Embryonic facial prominence (tissue), 1 donor: ENCODE measurements around the gene PTPRK.

ENCODE experiments used
- DNase-seq: peaks from one replicate; pipeline ENCODE4 v3.0.0-alpha.2; 2016; ENCODE audit errors: extremely low spot score

The PTPRK gene

DNA sequence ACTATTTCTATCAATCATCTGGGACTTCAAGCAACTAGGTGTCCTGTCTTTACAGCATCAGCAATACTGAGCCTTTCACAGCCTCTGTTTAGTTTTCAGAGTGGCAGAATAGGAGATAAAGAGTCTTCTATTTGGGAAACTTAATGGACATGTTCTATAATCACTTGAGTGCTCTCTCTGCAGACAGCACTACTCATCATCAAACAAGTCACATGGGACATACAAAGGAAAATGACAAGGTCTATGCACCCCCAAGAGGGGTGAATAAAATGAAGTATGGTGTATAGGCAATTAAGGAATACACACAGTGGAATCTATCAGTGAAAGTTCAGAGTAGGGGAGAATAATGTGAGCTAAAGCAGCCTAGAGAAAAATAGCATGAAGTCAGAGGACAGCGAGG is 381.7 kb downstream of the PTPRK start:
- no peak for DNase-seq

GRCh38 chr6:128135325-128135724 is 385.1 kb downstream of the PTPRK start:
- no peak for DNase-seq

DNA sequence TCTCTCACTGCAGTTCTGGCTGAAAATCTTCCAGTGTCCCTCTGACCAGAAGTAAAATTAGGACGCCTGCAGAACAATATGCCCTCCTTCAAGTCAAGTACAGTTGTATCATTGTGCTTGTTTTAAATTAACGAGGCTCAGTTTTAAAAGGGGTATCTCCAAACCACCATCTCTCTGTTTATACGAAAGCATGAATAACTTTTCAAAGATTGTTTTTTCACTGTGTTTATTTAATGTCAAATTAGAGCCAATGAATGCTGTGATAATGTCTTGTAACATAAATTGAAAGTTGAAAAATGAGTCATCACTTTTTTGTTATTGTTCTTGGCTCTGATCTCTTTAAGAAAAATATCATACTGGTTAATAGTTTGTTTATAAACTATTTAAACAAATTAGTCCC is 388.8 kb downstream of the PTPRK start:
- no peak for DNase-seq

GRCh38 chr6:128131036-128131435 is 389.4 kb downstream of the PTPRK start:
- no peak for DNase-seq

GRCh38 chr6:128129679-128130078 is 390.7 kb downstream of the PTPRK start:
- no peak for DNase-seq

DNA sequence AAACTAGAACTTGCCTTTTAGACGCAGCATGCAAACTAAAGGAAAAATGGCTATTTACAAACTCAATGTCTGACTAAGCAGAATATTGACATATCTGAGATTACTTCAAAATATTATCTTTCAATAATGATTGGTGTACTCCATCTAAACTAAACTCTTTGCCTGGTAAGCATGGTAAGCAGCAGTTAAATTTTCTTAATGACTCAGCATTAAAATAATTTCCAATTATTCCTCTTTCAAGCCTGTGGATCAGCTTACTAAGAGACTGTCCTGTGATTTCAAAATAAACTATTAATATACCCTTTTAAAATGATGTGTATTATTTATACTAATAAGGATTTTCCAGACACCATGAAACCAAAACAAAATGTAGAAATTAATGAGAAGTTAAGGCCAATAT is 392.7 kb downstream of the PTPRK start:
- no peak for DNase-seq

- DNase-seq, result no peak
These were observed 395.7 kb downstream of the PTPRK start for GRCh38 chr6:128124713-128125112.

DNA sequence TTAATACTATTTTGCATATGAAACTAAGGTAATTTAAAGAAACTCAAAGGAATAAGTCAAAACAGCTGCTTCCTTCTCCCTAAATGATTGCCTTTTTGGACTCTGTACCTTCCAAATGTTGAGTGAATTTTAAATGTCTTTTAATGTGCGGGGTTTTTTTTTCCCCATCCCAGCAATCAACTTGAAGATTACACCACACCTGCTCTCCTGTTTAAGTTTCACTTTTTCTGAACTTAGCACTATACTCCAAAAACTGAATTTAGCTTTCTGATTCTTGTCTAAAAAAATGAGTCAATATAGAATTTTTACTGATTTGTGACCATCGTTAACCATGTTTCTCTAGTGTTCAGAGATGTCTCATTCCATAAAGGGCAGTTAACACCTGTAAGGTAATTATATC is 398.8 kb downstream of the PTPRK start:
- DNase-seq, result no peak

DNA sequence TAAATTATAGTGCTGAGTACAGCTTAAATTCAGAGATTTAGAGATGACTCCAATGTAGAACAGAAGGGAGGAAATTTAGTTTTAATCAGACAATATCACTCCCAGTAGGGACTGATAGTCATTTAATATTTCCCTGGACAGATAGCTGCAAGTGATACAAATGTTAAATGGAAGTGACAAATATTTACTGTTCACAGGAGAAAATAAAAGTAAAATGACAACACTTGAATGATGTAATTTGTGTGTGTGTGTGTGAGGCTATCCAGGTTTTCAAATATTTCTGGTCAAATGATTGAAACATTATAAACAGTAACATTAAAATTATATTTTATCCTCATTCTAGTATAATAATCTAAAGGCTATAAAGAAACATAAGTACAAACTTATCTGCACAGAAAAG is 399.2 kb downstream of the PTPRK start:
- DNase-seq, result no peak

DNA sequence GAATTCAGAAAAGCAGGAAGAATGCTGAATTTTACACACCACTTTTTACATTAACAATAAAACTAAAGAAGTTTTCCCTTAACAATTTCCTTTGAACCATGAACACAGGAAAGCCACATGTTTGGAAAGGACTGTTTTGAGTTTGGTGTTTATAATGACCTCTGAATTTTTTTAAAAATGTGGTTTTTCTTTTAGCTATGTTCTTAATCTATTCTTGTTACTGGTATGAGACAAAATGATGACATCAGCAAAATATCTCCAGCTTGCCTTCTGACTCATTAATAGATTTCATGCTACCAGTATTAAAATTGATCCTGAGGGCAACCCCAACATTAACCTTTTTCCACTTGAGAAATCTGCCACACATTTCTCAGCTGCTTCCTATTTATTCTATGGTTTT is 402.0 kb downstream of the PTPRK start:
- no peak for DNase-seq

DNA sequence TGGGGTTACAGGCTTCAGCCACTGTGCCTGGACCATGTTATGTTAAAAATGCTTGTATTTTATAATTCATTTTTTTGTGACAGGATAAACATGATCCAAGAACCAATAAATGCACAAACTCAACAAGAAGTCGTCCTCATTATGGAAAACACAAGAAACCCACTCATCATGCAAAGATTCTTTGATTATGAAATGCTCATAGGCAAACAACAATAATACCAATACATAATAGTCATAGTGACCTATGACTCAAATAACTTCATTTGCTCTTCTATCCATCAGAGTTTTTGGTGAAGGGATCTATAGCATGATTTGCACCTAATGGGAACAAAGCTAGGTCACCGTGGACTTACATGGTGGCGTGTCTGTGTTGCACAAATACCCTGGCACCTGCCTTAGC is 402.5 kb downstream of the PTPRK start:
- no peak for DNase-seq

GRCh38 chr6:128114164-128114563 is 406.2 kb downstream of the PTPRK start:
- DNase-seq, result no peak

GRCh38 chr6:128112494-128112893 is 407.9 kb downstream of the PTPRK start:
- no peak for DNase-seq

GRCh38 chr6:128111096-128111495 is 409.3 kb downstream of the PTPRK start:
- DNase-seq, result no peak

DNA sequence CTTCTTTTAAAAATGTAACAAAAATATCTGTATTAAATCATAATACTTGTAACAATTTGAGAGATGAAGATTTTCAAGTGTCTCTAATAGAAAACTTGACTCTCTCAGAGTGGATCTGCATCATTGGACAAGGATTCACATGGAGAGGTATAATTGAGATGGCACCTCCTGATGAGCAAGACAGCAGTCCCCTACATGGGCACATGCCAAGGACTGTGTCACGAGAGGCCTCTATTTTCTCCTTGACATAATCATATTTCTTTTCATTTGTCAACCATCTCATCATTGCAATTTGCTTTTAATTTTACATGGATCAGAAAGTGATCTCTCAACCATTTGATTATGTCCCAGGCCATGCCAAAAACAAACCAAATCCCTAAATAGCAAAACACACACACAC is 412.7 kb downstream of the PTPRK start:
- no peak for DNase-seq

- DNase-seq, result no peak
These were observed 420.7 kb downstream of the PTPRK start for GRCh38 chr6:128099571-128100197.

- no peak for DNase-seq
These were observed 422.3 kb downstream of the PTPRK start for GRCh38 chr6:128098000-128098581.

- no peak for DNase-seq
These were observed 423.4 kb downstream of the PTPRK start for GRCh38 chr6:128097009-128097408.

- DNase-seq, result no peak
These were observed 425.0 kb downstream of the PTPRK start for GRCh38 chr6:128095362-128095761.

GRCh38 chr6:128079021-128079420 is 441.4 kb downstream of the PTPRK start:
- no peak for DNase-seq

DNA sequence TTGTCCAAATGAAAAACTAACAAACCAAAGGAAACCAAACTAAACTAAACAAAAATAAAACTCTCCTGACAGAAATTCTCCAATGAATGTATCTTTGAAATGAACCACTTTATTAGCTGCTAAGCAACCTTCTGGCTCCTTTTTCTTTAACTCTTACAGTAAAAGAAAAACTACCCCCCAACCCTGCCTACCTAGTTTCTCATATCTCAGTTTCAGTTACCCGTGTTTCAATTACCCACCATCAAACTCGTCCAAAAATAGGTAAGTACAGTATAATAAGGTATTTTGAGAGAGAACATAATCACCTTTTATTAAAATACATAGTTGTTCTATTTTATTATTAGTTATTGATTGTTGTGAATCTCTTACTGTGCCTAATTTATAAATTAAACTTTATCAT is 442.1 kb downstream of the PTPRK start:
- DNase-seq, result no peak

DNA sequence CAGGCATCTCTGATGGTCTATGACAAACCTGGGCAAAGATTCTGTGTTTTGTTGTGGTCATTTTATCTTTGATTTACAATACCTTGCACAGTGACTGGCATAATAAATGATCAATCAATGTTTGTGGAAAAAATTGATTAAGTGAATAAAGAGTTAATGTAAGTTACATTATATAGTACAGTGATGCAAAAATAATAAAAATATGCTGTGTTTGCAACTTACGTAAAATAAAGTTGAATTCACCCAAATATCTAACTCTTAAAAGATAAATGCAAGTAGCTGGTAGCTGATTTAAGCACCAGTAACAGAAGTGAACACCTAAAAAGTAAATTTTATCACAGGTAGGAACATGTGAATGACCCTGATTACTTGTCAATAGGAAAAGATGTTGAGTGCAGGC is 443.6 kb downstream of the PTPRK start:
- no peak for DNase-seq

DNA sequence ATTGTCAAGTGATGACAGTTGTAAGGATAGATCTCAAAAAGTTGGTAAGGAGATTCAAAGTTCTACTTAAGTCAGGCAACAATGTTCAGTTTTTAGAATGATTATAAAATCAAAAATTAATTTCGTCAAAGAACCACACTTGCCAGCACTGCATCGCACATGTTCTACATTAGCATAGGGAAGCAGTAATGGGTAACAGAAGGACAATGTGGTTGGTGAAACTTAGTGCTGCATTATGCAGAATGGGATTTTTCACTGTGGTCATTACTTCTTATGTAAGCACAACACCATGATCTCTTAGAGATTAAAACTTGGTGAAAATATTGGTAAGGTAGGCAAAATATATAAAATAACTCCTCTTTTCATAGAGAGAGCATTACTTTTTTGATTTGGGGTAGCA is 445.8 kb downstream of the PTPRK start:
- DNase-seq, result no peak

DNA sequence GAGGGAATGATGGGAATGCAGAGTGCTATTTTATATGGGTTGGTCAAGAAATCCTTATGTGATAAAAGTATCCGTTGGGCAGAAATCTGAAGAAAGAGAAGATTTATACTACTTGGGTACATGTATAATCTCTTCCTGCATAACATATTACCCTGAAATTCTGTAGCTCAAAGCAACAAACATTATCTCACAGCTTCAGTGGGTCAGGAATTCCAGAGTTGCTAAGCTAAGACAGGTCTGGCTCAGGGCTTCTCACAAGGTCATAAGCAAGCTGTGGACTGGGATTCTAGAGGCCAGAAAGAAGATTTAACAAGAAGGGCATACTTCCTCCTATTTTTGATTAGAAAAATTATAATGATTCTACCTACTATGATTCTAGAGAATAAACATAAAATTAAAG is 447.0 kb downstream of the PTPRK start:
- no peak for DNase-seq
